Astrocyte of the cerebellum (primary cell): ENCODE results near the gene FRAT2.

Experiments
- DNase-seq: peaks from one replicate; pipeline ENCODE4 v3.0.0-alpha.2; 2011; ENCODE audit warnings: low read depth
- H3K4me3 ChIP-seq: 2 replicates; pipeline ENCODE4 v1.5.1; 2011; ENCODE audit warnings: mild to moderate bottlenecking, low read depth, low read length, moderate library complexity
- CTCF ChIP-seq: IDR thresholded peaks from 2 replicates; pipeline ENCODE4 v1.5.1; 2012; ENCODE audit warnings: low read length, low read depth, moderate library complexity, mild to moderate bottlenecking; ENCODE audit errors: missing control alignments
- in situ Hi-C: cut with HindIII; loops from 2 replicates; pipeline ENCODE4 v1.10.0; 2017; ENCODE audit warnings: low sequenced_read_pairs

FRAT2 gene

GRCh38 chr10:97358349-97358748, 23.8 kb upstream of the FRAT2 start:
- in situ Hi-C loops: no loop called here
- no peak for TF ChIP-seq CTCF
- H3K4me3 ChIP-seq: no peak overlapping the region
- no peak for DNase-seq

GRCh38 chr10:97356918-97357317, 22.4 kb upstream of the FRAT2 start:
- no peak for TF ChIP-seq CTCF
- in situ Hi-C loops: no loop called here
- DNase-seq: no peak
- no peak overlapping the region for H3K4me3 ChIP-seq

GRCh38 chr10:97356318-97356914, 21.9 kb upstream of the FRAT2 start:
- TF ChIP-seq CTCF: no peak
- DNase-seq: no peak
- in situ Hi-C loops: no loop called here
- H3K4me3 ChIP-seq: no peak overlapping the region

GRCh38 chr10:97355571-97355975, 21.0 kb upstream of the FRAT2 start:
- no peak overlapping the region for H3K4me3 ChIP-seq
- in situ Hi-C loops: no loop called here
- DNase-seq: no peak
- TF ChIP-seq CTCF: peak; percentile 58

- TF ChIP-seq CTCF: no peak
- no peak overlapping the region for H3K4me3 ChIP-seq
- in situ Hi-C loops: no loop called here
- DNase-seq: no peak
Measured at GRCh38 chr10:97353945-97354344, 19.4 kb upstream of the FRAT2 start.

GRCh38 chr10:97349752-97350513, 15.4 kb upstream of the FRAT2 start:
- no peak for TF ChIP-seq CTCF
- DNase-seq: no peak
- in situ Hi-C loops: no loop called here
- no peak overlapping the region for H3K4me3 ChIP-seq
